HFF-Myc (cell line): ENCODE results near the gene SPATA24.

ENCODE experiments used
- DNase-seq: peaks from one replicate; pipeline ENCODE4 v3.0.0-alpha.2; 2011; ENCODE audit warnings: low read depth; ENCODE audit errors: extremely low read depth
- H3K4me3 ChIP-seq: replicated peaks from 2 replicates; pipeline ENCODE4 v1.5.1; 2011; ENCODE audit warnings: low read depth, mild to moderate bottlenecking, control low read depth, low read length
- TF ChIP-seq, protein P1 (sequence below): IDR thresholded peaks from 2 replicates; pipeline ENCODE4 v1.5.1; 2012; ENCODE audit warnings: mild to moderate bottlenecking, low read depth, low read length, control low read depth; ENCODE audit errors: missing control alignments

Gene SPATA24

GRCh38 chr5:139416651-139417050, 12.8 kb upstream of the SPATA24 start:
- TF ChIP-seq, protein P1, sequence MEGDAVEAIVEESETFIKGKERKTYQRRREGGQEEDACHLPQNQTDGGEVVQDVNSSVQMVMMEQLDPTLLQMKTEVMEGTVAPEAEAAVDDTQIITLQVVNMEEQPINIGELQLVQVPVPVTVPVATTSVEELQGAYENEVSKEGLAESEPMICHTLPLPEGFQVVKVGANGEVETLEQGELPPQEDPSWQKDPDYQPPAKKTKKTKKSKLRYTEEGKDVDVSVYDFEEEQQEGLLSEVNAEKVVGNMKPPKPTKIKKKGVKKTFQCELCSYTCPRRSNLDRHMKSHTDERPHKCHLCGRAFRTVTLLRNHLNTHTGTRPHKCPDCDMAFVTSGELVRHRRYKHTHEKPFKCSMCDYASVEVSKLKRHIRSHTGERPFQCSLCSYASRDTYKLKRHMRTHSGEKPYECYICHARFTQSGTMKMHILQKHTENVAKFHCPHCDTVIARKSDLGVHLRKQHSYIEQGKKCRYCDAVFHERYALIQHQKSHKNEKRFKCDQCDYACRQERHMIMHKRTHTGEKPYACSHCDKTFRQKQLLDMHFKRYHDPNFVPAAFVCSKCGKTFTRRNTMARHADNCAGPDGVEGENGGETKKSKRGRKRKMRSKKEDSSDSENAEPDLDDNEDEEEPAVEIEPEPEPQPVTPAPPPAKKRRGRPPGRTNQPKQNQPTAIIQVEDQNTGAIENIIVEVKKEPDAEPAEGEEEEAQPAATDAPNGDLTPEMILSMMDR: no peak

DNA sequence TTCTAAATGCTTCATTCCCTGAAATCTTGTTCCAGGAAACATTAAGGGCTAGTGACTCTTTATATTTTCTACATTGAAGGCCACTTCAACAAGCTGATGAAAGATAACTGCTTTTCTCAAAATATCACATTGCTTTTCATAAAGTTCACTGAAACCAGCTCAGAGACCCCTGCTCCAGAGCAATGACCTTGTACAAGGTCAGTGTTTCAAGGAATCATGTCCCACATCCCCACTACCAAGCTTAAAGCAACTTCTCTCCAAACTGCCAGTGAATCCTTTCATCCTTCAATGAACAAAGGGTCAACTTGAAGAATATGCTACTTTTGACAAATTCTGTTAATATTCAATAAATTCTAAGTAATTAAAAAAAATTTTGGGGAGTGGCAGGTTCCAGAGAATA, 12.0 kb upstream of the SPATA24 start:
- no peak for DNase-seq
- TF ChIP-seq, protein P1: no peak

More at GRCh38 chr5:139416651-139417050, 12.8 kb upstream of the SPATA24 start:
- no peak for DNase-seq
- H3K4me3 ChIP-seq: no peak overlapping the region

GRCh38 chr5:139415221-139415861, 11.5 kb upstream of the SPATA24 start:
- no peak for DNase-seq
- no peak overlapping the region for H3K4me3 ChIP-seq
- TF ChIP-seq, protein P1: no peak

More for the DNA sequence above, 12.0 kb upstream of the SPATA24 start:
- no peak overlapping the region for H3K4me3 ChIP-seq

DNA sequence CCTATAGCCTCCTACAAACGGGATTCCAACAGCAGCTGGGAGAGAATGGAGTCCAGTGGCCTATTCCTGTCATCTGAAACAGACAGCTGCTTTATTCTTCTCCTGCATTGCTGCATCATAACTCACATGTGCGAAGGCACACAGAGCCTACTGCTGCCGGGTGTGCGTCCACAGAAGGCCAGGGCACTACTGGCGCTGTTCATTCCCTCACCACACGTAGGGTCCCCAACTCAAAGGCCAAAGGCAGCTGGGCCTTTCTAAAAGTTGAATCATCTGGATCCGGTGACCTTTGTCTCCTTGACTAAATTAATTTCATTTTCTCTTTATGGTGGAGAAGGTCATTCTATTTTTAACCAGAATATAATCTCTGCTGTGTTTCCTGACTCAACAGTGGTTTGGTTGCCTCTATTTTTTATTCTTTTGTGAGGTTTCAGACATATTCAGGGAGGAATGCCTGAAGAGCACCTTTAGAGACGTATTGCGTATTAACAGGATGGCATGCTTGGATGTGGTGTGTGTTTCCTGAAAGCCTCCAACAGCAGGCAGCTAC, 10.8 kb upstream of the SPATA24 start:
- DNase-seq: no peak
- no peak overlapping the region for H3K4me3 ChIP-seq
- TF ChIP-seq, protein P1: no peak

- H3K4me3 ChIP-seq: no peak overlapping the region
- TF ChIP-seq, protein P1: no peak
- DNase-seq: no peak
Measured at GRCh38 chr5:139413963-139414362, 10.1 kb upstream of the SPATA24 start.

GRCh38 chr5:139413153-139413552, 9.3 kb upstream of the SPATA24 start:
- no peak for DNase-seq
- no peak overlapping the region for H3K4me3 ChIP-seq
- TF ChIP-seq, protein P1: no peak
